DOHH2 (cell line): ENCODE data around the gene MAP3K6.

ENCODE experiments used
- H3F3A ChIP-seq: fragments of 200-600 bp; sonication (generic), shearing (Covaris generic); 2 replicates; pipeline ENCODE4 v1.6.0; 2016; ENCODE audit warnings: antibody characterized with exemption, mild to moderate bottlenecking; ENCODE audit not compliant: control insufficient read depth, insufficient read depth
- H3K27ac ChIP-seq: fragments of 200-600 bp; sonication (generic); 2 replicates; pipeline ENCODE4 v1.5.1; 2014; ENCODE audit warnings: low read depth, mild to moderate bottlenecking, low read length, moderate library complexity
- H3K27me3 ChIP-seq: fragments of 200-600 bp; sonication (generic); 2 replicates; pipeline ENCODE4 v1.6.1; 2014; ENCODE audit warnings: mild to moderate bottlenecking, low read length, mixed read lengths; ENCODE audit not compliant: control insufficient read depth
- H3K36me3 ChIP-seq: fragments of 200-600 bp; sonication (generic); 2 replicates; pipeline ENCODE4 v1.6.1; 2014; ENCODE audit warnings: mild to moderate bottlenecking, low read length, moderate library complexity, mixed read lengths; ENCODE audit not compliant: control insufficient read depth
- H3K4me1 ChIP-seq: fragments of 200-600 bp; sonication (generic); 2 replicates; pipeline ENCODE4 v1.6.1; 2014; ENCODE audit warnings: mild to moderate bottlenecking, low read length, mixed read lengths; ENCODE audit not compliant: control insufficient read depth
- H3K4me2 ChIP-seq: fragments of 200-600 bp; sonication (generic); 2 replicates; pipeline ENCODE4 v1.6.0; 2014; ENCODE audit warnings: mild to moderate bottlenecking, low read length, moderate library complexity
- H3K4me3 ChIP-seq: fragments of 200-600 bp; sonication (generic); 2 replicates; pipeline ENCODE4 v1.5.1; 2014; ENCODE audit warnings: mild to moderate bottlenecking, low read length, mixed read lengths
- H3K79me2 ChIP-seq: fragments of 200-600 bp; sonication (generic); 2 replicates; pipeline ENCODE4 v1.6.1; 2014; ENCODE audit warnings: mild to moderate bottlenecking, low read length, mixed read lengths; ENCODE audit not compliant: control insufficient read depth
- H3K9me2 ChIP-seq: fragments of 200-600 bp; sonication (generic); replicated peaks from 2 replicates; pipeline ENCODE4 v1.6.1; 2014; ENCODE audit warnings: mild to moderate bottlenecking, low read length, mixed read lengths; ENCODE audit not compliant: control insufficient read depth
- H3K9me3 ChIP-seq: fragments of 200-600 bp; sonication (generic); 2 replicates; pipeline ENCODE4 v1.6.1; 2014; ENCODE audit warnings: antibody characterized with exemption, low read length, mixed read lengths; ENCODE audit not compliant: control insufficient read depth, insufficient read depth
- H4K20me1 ChIP-seq: fragments of 200-600 bp; sonication (generic); 2 replicates; pipeline ENCODE4 v1.6.0; 2014; ENCODE audit warnings: low read depth, mild to moderate bottlenecking, antibody characterized with exemption, low read length, moderate library complexity; ENCODE audit not compliant: control insufficient read depth, insufficient read depth
- CTCF ChIP-seq: fragments of 200-600 bp; sonication (generic); IDR thresholded peaks from one replicate; pipeline ENCODE4 v1.5.1; 2014; ENCODE audit warnings: antibody characterized with exemption, mild to moderate bottlenecking, low read depth, low read length; ENCODE audit not compliant: poor library complexity, severe bottlenecking
- EZH2phosphoT487 ChIP-seq: fragments of 200-600 bp; sonication (generic); IDR thresholded peaks from 2 replicates; pipeline ENCODE4 v1.6.1; 2017; ENCODE audit warnings: borderline replicate concordance, mild to moderate bottlenecking, antibody characterized with exemption, low read length, moderate library complexity, mixed read lengths

The MAP3K6 gene

DNA sequence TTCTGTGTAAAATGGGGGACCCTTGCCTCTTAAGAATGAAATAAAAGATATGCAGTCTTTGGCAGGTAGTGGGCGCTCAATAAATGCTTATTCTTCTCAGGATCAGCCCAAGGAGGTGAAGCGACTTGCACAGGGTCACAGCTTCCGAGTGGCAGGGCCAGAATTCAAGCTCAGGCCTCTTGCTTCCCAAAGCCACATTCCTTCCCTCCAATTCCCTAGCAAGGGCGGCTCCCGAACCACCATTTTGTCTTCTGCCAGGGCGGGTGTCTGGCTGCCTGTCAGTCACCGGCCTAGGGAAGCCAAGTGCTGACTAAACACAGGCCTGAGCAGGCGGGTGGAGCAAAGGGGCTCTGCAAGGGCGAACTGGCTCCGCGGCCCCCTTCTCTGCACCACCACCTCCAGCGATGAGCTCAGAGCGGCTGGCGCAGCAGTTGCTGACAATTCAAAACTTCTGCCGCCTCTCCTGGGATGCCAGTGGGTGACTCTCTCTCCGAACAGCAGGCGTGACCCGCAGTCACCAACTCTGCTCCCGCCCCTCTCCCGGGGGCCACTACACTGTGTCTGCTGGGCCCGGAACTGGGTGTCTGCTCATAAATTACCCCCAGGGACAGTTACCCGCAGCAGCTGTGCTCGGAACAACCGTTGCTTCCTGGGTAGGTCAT lies 36.4 kb upstream of the MAP3K6 start:
- Histone ChIP-seq H3K36me3 (peaks cover 5% of the 10 kb centered on the region; the same call in 1 of the 2 replicates), H3K27ac (no peak overlapping the region), H3K4me1 (peaks cover 22% of the 10 kb centered on the region), H3K4me3 (no peak overlapping the region), H3K9me2 (no peaks in the 10 kb centered on the region), H3K79me2 (no peaks in the 10 kb centered on the region), H3F3A (0 out of 2 replicates have a peak, but pooled peaks cover 4% of the 10 kb centered on the region), H3K9me3 (no peaks in the 10 kb centered on the region), H3K27me3 (no peaks in the 10 kb centered on the region), H4K20me1 (no peaks in the 10 kb centered on the region), H3K4me2 (peak overlapping the region; percentile 16)
- TF ChIP-seq EZH2phosphoT487 (no peak), CTCF (peak; percentile 66)

DNA sequence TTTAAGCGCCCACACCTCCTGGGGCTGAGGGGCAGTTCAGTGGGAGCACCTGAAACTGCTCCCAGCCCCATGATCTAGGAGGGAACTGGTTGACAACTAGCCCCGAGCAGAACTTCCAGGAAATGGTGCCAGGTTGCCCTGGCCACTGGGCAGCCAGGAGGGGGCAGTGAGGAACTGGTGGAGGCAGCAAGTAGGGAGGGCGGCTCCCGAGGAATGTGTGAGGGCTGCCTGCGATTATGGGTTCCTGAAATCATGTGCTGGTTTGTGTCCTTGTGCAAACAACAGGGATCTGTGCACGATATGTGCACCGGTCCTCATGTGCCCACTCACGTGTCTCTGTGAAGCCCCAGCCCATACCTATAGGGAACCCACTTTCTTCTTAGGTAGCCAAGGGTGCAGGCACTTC lies 35.6 kb upstream of the MAP3K6 start:
- Histone ChIP-seq H3K4me3 (no peak overlapping the region), H3K27ac (no peak overlapping the region), H3K4me1 (peaks cover 22% of the 10 kb centered on the region), H3K27me3 (no peaks in the 10 kb centered on the region), H3K79me2 (no peaks in the 10 kb centered on the region), H3K9me3 (no peaks in the 10 kb centered on the region), H3K4me2 (no peak overlapping the region; the same call in 1 of the 2 replicates), H3K36me3 (peaks cover 3% of the 10 kb centered on the region; the same call in 1 of the 2 replicates), H3K9me2 (no peaks in the 10 kb centered on the region), H3F3A (0 out of 2 replicates have a peak, but pooled peaks cover 4% of the 10 kb centered on the region), H4K20me1 (no peaks in the 10 kb centered on the region)
- TF ChIP-seq CTCF (no peak), EZH2phosphoT487 (no peak)

DNA sequence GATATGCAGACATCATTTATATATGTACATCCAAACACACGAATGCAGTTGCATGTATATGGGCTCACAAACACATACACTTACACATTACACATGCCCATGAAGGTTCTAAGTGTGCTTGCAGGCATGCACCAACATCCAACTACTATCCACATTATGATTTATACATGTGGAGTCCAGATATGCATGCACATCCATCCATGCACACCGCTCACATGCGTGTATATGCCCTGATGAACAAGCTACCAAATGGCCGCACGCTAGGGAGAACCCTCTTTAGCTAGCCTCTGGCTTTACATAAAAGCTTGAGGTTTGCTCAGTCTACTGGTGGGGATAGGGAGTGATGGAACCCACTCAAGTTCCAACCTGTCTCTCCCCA lies 34.2 kb upstream of the MAP3K6 start:
- peaks cover 22% of the 10 kb centered on the region for H3K4me1 ChIP-seq
- TF ChIP-seq CTCF (no peak), EZH2phosphoT487 (no peak)

More for the DNA sequence above, 34.2 kb upstream of the MAP3K6 start:
- H3F3A ChIP-seq, result 0 out of 2 replicates have a peak, but pooled peaks cover 4% of the 10 kb centered on the region
- no peaks in the 10 kb centered on the region for H4K20me1 ChIP-seq
- no peaks in the 10 kb centered on the region for H3K27me3 ChIP-seq
- no peaks in the 10 kb centered on the region for H3K9me3 ChIP-seq
- no peak overlapping the region for H3K27ac ChIP-seq
- no peaks in the 10 kb centered on the region for H3K79me2 ChIP-seq
- H3K36me3 ChIP-seq, result no peaks in the 10 kb centered on the region
- H3K4me3 ChIP-seq, result no peak overlapping the region
- H3K9me2 ChIP-seq, result no peaks in the 10 kb centered on the region
- no peak overlapping the region for H3K4me2 ChIP-seq
